ENCODE results near the gene PSMB3.
A peak's percentile ranks its signal among the peaks of the same experiment; 100 is the strongest.

PSMB3 gene

DNA sequence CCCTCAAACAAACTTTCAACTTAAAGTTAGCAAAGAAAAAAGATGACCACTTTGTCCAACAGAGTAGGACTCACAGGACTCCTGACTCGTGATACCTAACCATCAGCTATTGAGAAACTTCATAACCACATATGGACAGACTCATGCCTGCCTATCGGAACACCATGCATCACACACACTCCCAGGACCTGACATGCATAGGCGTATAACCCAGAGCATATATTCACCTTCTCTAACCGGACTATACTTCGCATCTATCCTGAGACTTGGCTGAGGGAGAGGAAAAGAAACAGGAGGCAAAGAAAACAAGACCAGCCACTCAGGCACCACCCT, 44.6 kb downstream of the PSMB3 start:
- no peak for DNase-seq (ENCODE audit: low spot score)

DNA sequence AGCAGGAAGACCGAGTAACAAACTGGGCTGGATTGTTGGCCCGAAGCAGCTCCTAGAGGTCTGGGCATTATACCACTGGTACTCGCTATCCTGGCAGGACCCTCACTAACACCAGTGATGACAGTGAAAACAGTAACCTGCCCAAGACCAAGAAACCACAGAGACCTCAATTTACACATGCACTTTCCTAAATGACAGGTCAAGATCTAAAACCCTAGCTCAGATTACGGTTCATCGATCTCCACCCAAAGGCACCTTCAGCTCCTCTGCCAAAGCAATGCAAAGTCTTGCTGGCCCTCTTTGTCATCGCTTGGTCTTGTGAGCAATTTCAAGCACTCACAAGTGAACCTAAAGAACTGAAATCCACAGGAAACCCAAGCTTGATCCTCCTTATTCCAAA, 45.3 kb downstream of the PSMB3 start:
- no peak for DNase-seq (ENCODE audit: low spot score)

DNA sequence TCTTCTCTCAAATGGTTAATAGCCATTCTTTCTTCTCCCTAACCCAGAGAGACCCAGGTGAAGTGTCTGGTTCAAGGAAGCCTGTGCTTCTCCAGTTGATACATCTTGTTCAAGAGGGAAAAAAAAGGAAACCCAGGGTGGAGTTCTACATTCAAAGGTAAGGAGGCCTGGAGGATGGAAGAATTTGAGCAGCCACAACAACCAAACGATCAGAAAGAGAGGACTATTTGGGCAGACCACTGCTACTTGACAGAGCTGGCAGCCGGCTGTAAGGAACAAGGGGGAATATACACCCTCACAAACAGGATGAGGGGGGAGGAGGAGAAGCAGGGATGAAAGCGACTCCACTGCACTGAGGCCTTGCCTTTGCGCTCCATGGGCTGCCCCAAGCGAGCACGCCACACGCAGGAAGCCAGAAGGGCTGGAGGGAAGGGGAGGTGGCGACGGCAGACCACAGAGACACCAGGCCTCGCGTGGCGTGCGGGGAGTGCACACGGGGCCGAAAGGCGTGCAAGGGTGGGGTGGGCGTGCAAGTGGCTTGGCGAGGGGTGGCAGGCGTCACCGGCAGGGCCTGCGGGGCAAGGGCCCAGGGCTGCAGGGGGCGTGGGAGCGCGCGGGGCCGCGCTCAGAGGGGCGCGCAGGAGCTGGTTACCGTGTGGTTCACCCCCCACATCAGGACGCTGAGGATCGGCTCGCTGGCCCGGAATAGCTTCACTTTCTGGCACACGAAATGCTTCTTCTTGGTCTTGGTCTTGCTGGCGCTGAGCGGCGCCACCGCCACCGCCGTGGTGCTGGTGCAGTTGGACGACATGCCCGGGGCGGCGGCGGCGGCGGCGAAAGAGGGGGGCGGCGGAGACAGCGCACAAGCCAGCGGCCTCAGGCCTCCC, 46.3 kb downstream of the PSMB3 start:
- DNase-seq (ENCODE audit: low spot score): peak; percentile 35

DNA sequence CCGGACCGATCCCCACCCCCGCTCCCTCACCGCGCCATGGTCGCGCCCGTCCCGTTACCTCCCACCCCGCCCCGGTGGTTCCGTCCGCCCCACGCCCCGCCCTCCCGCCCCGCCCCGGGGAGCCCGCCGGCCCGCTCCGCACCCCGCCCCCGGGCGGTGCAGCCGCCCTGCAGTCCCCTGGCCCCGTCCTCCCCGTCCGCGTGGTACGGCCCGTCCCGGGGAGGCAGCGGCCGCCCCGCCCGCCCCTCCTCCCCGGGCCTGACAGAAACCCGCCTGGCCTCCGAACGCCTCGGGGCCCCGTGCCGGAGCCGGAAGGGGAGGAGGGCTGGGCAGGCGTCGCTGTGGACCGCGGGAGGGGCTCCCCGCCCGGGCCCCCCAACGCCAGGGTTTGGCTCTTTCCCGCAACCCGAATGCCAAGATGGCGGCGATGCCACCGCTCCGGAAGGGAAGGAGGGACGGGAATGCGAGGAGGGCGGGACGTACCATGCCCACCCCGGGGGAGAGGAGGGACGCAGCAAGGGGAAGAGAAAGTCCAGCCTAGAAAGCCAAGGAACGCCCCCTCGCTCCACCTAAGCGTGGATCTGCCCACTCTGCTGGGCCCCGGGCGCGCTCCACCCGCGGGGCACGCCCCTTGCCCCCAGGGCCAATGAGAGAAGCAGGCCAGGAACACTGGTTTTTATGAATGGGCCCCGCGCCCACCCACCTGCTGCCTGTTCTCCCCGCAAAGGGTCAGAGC, 47.1 kb downstream of the PSMB3 start, which contains the start of gene PIP4K2B:
Gene PIP4K2B, minus strand, starts transcription at position 56 of the 736 bp plus-strand sequence. CDS start 132 bp downstream, outside the sequence.
- DNase-seq (ENCODE audit: low spot score): peak; percentile 96

DNA sequence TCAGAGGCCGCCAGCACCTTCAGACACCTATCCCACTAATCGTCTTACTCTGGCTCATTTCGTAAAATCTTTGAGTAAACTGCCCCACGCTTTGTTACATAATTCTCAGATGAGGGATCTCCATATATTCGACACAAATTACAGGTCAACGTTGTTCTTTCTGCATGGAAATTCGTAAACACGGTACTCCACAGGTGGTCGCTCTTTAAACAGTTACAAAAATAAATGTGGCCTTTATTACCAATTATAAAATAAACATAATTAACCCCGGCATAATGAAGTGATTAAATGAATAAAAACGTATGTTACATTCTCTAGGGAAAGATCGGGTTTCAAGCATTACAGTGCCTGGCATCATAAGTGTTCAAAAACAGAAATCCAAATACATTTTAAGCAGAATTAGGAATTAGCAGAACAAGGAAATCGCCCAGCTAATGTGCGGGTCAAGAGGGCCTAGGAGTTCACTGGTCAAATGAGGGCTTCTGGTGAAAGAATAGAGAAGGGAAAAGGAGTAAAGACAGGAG, 47.8 kb downstream of the PSMB3 start:
- no peak for DNase-seq (ENCODE audit: low spot score)

DNA sequence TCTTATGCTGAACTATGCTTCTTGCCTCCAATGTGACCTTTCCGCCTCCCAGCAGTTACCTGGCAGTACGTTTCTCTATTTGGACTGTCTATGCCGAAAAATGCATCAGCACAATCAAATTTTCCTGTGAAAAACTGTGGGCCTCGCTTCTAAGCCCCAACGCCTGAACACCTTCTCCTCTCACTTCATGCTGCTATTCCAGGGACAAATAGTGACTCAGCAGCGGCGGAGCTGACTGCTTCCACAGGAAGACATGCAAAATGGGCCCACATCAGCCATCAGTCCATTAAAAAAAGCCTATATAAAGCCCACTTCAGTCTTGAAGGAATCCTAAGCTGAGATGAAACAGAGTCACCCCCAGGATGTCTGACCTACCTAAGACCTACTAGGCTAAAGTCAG, 57.3 kb downstream of the PSMB3 start:
- DNase-seq (ENCODE audit: low spot score): no peak

Measured in COLO829 (cell line).